ENCODE measurements around the gene PCCA.

DNA sequence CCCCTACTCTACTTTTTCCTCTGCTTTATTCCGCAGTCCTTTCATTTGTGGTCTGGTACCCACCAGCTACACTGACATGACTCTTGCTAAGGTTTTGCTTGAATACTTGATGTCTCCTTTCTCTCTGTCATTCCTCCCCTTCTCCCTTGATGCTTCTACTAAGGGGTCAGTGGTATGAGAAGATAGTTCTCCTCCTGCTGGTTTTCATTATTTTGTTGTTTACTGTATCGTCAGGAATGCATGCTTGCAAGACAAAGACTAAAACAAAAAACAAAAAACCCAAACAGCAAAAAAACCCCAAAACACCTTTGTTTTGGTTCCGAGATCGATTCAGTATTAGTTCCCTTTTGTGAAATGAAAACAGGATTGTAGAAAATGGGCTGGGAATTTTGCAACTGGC, 59.5 kb downstream of the PCCA start:
- TF ChIP-seq, protein P1, sequence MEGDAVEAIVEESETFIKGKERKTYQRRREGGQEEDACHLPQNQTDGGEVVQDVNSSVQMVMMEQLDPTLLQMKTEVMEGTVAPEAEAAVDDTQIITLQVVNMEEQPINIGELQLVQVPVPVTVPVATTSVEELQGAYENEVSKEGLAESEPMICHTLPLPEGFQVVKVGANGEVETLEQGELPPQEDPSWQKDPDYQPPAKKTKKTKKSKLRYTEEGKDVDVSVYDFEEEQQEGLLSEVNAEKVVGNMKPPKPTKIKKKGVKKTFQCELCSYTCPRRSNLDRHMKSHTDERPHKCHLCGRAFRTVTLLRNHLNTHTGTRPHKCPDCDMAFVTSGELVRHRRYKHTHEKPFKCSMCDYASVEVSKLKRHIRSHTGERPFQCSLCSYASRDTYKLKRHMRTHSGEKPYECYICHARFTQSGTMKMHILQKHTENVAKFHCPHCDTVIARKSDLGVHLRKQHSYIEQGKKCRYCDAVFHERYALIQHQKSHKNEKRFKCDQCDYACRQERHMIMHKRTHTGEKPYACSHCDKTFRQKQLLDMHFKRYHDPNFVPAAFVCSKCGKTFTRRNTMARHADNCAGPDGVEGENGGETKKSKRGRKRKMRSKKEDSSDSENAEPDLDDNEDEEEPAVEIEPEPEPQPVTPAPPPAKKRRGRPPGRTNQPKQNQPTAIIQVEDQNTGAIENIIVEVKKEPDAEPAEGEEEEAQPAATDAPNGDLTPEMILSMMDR (conservative IDR thresholded peaks at IDR 0.05), result no peak
- no peak for TF ChIP-seq EZH2 (IDR thresholded peaks at IDR 0.05; ENCODE audit: low read depth)

Data from PC-9 (cell line).